SK-N-SH (cell line): ENCODE measurements around the gene IFITM1.

ENCODE experiments used
- EZH2phosphoT487 ChIP-seq: fragments of 200-600 bp; sonication (generic); IDR thresholded peaks from 2 replicates; pipeline ENCODE4 v1.6.1; 2017; ENCODE audit warnings: low read depth, mixed run types, mild to moderate bottlenecking, antibody characterized with exemption, moderate library complexity, borderline replicate concordance
- GABPA ChIP-seq: IDR thresholded peaks from 2 replicates; pipeline ENCODE4 v1.4.0; 2012; ENCODE audit warnings: low read depth, mild to moderate bottlenecking
- GATA2 ChIP-seq: sonication (generic); formaldehyde crosslinking; IDR thresholded peaks from 2 replicates; pipeline ENCODE4 v1.5.0; 2020; ENCODE audit warnings: mild to moderate bottlenecking, missing genetic modification reagents
- MEF2A ChIP-seq: IDR thresholded peaks from 2 replicates; pipeline ENCODE4 v1.4.0; 2012; ENCODE audit warnings: low read depth, borderline replicate concordance
- NRF1 ChIP-seq: IDR thresholded peaks from 2 replicates; pipeline ENCODE4 v1.6.1; 2012; ENCODE audit warnings: low read depth, mild to moderate bottlenecking, low read length
- POLR2AphosphoS5 ChIP-seq: IDR thresholded peaks from 2 replicates; pipeline ENCODE4 v1.6.1; 2012; ENCODE audit warnings: low read depth, low read length
- RCOR1 ChIP-seq: fragments of 150-350 bp; IDR thresholded peaks from 2 replicates; pipeline ENCODE4 v1.6.1; 2017; ENCODE audit warnings: antibody characterized with exemption, low read length
- TAF1 ChIP-seq: IDR thresholded peaks from 2 replicates; pipeline ENCODE4 v1.6.1; 2012; ENCODE audit warnings: low read depth, mild to moderate bottlenecking, low read length, moderate library complexity, borderline replicate concordance
- YY1 ChIP-seq: IDR thresholded peaks from 2 replicates; pipeline ENCODE4 v1.4.0; 2012; ENCODE audit warnings: low read depth, mild to moderate bottlenecking
- TF ChIP-seq, protein P1 (sequence below): fragments of 200-600 bp; sonication (generic); IDR thresholded peaks from 2 replicates; pipeline ENCODE4 v1.6.1; 2017; ENCODE audit warnings: antibody characterized with exemption, mild to moderate bottlenecking, moderate library complexity
- TF ChIP-seq, protein P2 (sequence below): IDR thresholded peaks from 2 replicates; pipeline ENCODE4 v1.6.1; 2012; ENCODE audit warnings: mild to moderate bottlenecking, low read depth, low read length, moderate library complexity
- TF ChIP-seq, protein P3 (sequence below): IDR thresholded peaks from 2 replicates; pipeline ENCODE4 v1.4.0; 2012; ENCODE audit warnings: low read depth

DNA sequence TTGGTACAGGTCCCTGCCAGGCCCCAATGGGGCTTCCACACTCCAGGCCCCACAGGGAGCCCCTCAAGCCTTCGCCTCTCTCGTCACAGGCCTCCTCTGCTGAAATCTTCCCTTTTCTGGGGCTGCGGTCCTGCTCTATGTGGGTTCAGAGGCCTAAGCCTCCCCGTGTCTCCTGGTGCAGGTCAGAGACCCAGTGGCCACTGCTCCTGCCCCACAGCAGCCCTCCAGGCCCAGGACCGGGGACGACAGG lies 12.7 kb downstream of the IFITM1 start:
- TF ChIP-seq, protein P1, sequence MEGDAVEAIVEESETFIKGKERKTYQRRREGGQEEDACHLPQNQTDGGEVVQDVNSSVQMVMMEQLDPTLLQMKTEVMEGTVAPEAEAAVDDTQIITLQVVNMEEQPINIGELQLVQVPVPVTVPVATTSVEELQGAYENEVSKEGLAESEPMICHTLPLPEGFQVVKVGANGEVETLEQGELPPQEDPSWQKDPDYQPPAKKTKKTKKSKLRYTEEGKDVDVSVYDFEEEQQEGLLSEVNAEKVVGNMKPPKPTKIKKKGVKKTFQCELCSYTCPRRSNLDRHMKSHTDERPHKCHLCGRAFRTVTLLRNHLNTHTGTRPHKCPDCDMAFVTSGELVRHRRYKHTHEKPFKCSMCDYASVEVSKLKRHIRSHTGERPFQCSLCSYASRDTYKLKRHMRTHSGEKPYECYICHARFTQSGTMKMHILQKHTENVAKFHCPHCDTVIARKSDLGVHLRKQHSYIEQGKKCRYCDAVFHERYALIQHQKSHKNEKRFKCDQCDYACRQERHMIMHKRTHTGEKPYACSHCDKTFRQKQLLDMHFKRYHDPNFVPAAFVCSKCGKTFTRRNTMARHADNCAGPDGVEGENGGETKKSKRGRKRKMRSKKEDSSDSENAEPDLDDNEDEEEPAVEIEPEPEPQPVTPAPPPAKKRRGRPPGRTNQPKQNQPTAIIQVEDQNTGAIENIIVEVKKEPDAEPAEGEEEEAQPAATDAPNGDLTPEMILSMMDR: no peak
- TF ChIP-seq MEF2A: no peak
- no peak for TF ChIP-seq RCOR1
- TF ChIP-seq TAF1: no peak
- TF ChIP-seq, protein P2, sequence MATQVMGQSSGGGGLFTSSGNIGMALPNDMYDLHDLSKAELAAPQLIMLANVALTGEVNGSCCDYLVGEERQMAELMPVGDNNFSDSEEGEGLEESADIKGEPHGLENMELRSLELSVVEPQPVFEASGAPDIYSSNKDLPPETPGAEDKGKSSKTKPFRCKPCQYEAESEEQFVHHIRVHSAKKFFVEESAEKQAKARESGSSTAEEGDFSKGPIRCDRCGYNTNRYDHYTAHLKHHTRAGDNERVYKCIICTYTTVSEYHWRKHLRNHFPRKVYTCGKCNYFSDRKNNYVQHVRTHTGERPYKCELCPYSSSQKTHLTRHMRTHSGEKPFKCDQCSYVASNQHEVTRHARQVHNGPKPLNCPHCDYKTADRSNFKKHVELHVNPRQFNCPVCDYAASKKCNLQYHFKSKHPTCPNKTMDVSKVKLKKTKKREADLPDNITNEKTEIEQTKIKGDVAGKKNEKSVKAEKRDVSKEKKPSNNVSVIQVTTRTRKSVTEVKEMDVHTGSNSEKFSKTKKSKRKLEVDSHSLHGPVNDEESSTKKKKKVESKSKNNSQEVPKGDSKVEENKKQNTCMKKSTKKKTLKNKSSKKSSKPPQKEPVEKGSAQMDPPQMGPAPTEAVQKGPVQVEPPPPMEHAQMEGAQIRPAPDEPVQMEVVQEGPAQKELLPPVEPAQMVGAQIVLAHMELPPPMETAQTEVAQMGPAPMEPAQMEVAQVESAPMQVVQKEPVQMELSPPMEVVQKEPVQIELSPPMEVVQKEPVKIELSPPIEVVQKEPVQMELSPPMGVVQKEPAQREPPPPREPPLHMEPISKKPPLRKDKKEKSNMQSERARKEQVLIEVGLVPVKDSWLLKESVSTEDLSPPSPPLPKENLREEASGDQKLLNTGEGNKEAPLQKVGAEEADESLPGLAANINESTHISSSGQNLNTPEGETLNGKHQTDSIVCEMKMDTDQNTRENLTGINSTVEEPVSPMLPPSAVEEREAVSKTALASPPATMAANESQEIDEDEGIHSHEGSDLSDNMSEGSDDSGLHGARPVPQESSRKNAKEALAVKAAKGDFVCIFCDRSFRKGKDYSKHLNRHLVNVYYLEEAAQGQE: no peak
- TF ChIP-seq, protein P3, sequence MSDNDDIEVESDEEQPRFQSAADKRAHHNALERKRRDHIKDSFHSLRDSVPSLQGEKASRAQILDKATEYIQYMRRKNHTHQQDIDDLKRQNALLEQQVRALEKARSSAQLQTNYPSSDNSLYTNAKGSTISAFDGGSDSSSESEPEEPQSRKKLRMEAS: no peak
- TF ChIP-seq GATA2 (CRISPR knock-in tag): no peak
- TF ChIP-seq NRF1: no peak
- TF ChIP-seq POLR2AphosphoS5: no peak
- TF ChIP-seq EZH2phosphoT487: no peak
- TF ChIP-seq GABPA: no peak
- no peak for TF ChIP-seq YY1
